ENCODE data around the gene ENDOD1.

Gene ENDOD1

GRCh38 chr11:95157824-95158223, 68.2 kb downstream of the ENDOD1 start:
- in situ Hi-C loops (cut with MboI; ENCODE audit: low sequenced_read_pairs), result loop anchor here (25.0 kb wide), 1 partner anchor 604 kb away; no protein-coding TSS in a partner anchor

DNA sequence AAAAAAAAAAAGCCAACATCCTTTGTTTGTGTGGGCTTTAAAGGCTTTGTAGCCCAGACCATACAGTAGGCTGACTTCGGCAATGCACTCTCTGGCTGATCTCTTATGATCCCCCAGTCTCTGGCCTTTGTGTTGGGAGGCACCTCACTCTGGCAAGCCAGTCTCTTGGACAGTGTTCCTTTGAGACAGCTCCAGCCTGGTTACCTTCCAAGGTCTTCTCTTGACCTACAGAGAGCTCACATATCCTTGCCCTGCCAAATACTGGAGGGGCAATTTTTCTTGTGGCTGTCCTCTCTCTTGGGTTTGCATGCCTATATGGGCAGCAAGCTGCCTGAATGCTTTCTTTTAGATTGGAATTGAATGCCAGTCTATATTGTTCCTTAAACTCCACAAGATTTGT, 71.6 kb downstream of the ENDOD1 start:
- in situ Hi-C loops (cut with MboI; ENCODE audit: low sequenced_read_pairs), result loop anchor here (25.0 kb wide), 1 partner anchor 601 kb away; no protein-coding TSS in a partner anchor

GRCh38 chr11:95163106-95163505, 73.5 kb downstream of the ENDOD1 start:
- in situ Hi-C loops (cut with MboI; ENCODE audit: low sequenced_read_pairs), result loop anchor here (25.0 kb wide), 1 partner anchor 599 kb away; no protein-coding TSS in a partner anchor

DNA sequence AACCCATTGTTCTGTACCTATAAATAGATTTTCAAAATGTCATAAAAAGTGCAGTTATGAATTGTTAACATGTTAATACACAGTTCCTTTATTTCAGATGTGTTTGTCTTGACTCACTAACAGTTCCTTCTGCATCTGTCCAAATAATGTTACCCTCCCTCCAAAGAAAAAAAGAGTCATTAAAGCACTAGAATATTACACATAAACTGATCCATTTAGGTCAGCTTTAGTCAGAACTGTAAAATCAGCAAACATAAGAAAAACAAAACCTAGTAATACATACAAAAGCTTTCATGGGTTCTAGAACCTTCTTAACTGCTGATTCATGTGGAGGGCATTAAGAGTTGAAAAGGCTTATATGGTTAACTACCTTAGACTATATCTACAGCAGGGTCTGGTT, 76.0 kb downstream of the ENDOD1 start:
- in situ Hi-C loops (cut with MboI; ENCODE audit: low sequenced_read_pairs), result loop anchor here (25.0 kb wide), 1 partner anchor 597 kb away; no protein-coding TSS in a partner anchor

- in situ Hi-C loops (cut with MboI; ENCODE audit: low sequenced_read_pairs), result loop anchor here (25.0 kb wide), 1 partner anchor 596 kb away; no protein-coding TSS in a partner anchor
Observed at GRCh38 chr11:95166781-95167180, 77.1 kb downstream of the ENDOD1 start.

DNA sequence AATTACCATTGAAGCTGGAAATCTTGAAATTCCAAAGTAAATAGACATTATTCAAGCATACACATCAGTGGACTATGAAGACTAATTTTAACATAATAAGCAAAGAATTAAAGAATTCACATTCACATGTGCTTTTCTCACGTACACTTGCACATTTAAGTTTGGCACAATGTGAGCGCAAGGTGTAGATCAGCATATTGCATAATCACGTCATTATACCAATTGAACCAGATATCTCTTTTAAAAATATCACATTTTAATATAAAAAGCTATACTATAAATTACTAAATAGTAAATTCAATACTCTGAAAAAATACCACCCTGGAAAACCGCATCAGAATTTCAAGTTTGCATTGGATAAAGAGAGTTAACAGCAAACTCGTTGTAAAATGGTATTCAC, 80.6 kb downstream of the ENDOD1 start:
- in situ Hi-C loops (cut with MboI; ENCODE audit: low sequenced_read_pairs), result loop anchor here (25.0 kb wide), 1 partner anchor 592 kb away; no protein-coding TSS in a partner anchor

DNA sequence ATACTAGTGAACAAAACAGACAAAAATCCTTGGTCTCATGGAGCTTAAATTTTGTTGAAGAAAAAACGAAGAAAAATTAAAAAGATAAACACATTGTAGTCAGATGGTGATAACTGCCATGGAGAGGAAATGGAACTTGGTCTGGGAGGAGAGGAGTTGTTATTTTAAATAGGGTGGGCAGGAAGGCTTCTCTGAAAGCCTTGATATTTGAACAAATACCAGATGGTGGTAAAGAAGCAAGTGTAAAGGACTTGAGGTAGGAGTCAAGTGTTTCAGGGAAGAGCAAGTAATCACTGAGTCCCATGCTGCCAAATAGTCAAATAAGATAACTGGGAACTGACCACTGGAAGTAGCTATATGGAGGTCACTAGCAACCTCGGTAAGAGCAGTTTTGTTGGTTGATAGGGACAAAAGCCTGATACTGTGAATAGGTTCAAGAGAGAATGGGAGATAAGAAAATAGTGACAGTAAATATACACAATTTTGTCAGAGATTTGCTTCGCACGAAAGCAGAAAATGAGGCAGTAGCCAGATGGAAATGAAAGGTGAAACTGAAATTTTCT, 86.3 kb downstream of the ENDOD1 start:
- in situ Hi-C loops (cut with MboI; ENCODE audit: low sequenced_read_pairs), result no loop called here
